Skeletal muscle tissue (tissue), 4 donors: Measurements from ENCODE around the gene TSSK1B. TPM values are rescaled to one million over a fixed set of nuclear protein-coding genes. Genes with fewer than 3 reads are reported as not detected.
"Not testable (repeated sequence)": the region's sequence is repeated elsewhere in the genome, so short reads cannot be mapped to it uniquely, and the experiment has no call there.

Experiments used
- H3K27ac ChIP-seq: one replicate; pipeline ENCODE4 v1.7.0; 2013; ENCODE audit warnings: mild to moderate bottlenecking, low read depth, low read length, inconsistent platforms
- H3K27me3 ChIP-seq, 3 donors: one replicate each; pipeline ENCODE4 v1.7.0; 2013; ENCODE audit warnings: low read length in 3 of 3; ENCODE audit not compliant: control insufficient read depth in 3 of 3, insufficient read depth in 3 of 3
- H3K36me3 ChIP-seq, 3 donors: one replicate each; pipeline ENCODE4 v1.7.0; 2013; ENCODE audit warnings: low read length in 3 of 3; ENCODE audit not compliant: control insufficient read depth in 3 of 3, insufficient read depth in 3 of 3
- H3K4me1 ChIP-seq, 3 donors: one replicate each; pipeline ENCODE4 v1.7.0; 2013; ENCODE audit warnings: low read length in 3 of 3, mild to moderate bottlenecking in 3 of 3; ENCODE audit not compliant: control insufficient read depth in 3 of 3, insufficient read depth in 3 of 3
- H3K4me3 ChIP-seq, 3 donors: one replicate each; pipeline ENCODE4 v1.7.0; 2013; ENCODE audit warnings: low read length in 3 of 3
- H3K9ac ChIP-seq, 3 donors: one replicate each; pipeline ENCODE4 v1.7.0; 2013; ENCODE audit warnings: low read length in 3 of 3, mild to moderate bottlenecking in 3 of 3, moderate library complexity in 2 of 3, low read depth in 1 of 3
- H3K9me3 ChIP-seq, 3 donors: one replicate each; pipeline ENCODE4 v1.7.0; 2013; ENCODE audit warnings: low read length in 3 of 3; ENCODE audit not compliant: control insufficient read depth in 3 of 3
- total RNA-seq: library from RNA; depleted of rRNA; stranded (reverse); fragments of >200 nt; gene quantifications from one replicate; pipeline ENCODE4 v1.2.3, GENCODE V29; 2014
- donor health status: Osteomylitis.

The TSSK1B gene, protein sequence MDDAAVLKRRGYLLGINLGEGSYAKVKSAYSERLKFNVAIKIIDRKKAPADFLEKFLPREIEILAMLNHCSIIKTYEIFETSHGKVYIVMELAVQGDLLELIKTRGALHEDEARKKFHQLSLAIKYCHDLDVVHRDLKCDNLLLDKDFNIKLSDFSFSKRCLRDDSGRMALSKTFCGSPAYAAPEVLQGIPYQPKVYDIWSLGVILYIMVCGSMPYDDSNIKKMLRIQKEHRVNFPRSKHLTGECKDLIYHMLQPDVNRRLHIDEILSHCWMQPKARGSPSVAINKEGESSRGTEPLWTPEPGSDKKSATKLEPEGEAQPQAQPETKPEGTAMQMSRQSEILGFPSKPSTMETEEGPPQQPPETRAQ
- total RNA-seq, result not detected

DNA sequence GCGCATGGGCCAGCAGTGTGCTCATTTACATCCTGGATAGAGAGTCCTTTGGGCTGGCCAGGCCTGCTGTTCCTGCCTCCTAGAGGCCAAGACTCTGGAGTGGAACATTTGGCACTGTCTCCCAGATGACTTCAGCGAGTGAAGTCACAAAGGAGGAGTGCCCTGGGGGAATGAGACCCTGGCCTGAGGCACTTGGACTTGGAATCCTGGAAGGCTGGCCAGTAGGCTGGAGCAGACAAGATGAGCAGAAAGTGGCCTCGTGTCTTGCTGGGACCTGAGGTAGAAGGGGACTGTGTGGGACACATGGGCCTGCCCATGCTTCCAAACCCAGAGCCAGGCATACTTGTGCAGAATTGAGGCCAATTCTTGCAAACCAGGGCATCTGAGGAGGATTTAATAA lies at the start of gene TSSK1B:
TSS of gene TSSK1B (minus strand) at position 101 of the 400 bp plus-strand sequence. CDS start 150 bp downstream, outside the sequence.
- Histone ChIP-seq H3K27ac (no peak within 1 kb of the TSS), H3K4me3 (no peak within 1 kb of the TSS), H3K9me3 (no peaks in the 10 kb centered on the region), H3K4me1 (no peaks in the 10 kb centered on the region), H3K9ac (no peak within 1 kb of the TSS), H3K36me3 (no peaks in the 10 kb centered on the region), H3K27me3 (no peaks in the 10 kb centered on the region)

DNA sequence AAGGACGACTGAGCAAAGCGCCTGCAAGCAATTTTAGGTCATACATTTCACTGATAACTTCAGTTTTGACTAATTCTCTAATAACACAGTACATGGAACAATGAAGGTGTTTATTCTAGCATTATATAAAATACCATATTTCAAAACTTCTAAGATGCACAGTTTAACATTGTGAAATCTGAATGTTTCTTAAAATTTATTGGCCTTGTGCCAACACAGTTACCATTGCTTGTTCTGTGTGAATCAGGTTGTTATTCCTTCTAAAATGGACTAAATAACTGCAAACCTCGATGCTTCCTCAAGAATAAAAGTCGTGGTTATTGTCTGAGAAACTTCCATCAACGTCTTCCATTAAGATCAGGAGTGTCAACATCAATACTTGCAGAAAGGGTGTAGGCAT lies 45.5 kb upstream of the TSSK1B start:
- Histone ChIP-seq H3K9me3 (no peaks in the 10 kb centered on the region), H3K4me1 (no peaks in the 10 kb centered on the region), H3K4me3 (no peak overlapping the region), H3K27me3 (peaks cover 0 to 9% (median 6%) of the 10 kb centered on the region in 3 donors), H3K36me3 (no peaks in the 10 kb centered on the region), H3K9ac (no peak overlapping the region), H3K27ac (no peak overlapping the region)

DNA sequence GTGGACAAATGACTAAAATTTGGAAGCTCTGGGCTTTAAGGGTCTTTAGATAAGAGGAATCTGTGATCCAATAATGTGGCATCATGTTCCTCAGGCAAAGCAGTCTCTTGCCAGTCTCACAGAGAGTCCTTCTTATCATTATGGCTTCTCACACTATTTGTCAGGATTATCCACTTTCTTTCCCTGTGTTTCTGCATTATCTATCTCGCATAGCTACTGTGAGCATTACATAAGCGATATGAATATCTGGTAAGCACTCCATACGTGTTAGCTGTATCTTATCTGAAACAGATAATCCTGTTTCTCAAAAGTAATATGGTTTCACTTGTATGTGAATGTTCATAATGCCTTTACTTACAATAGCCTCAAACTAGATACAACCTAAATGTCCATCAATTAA lies 43.9 kb upstream of the TSSK1B start:
- Histone ChIP-seq H3K9ac (no peak overlapping the region), H3K4me3 (no peak overlapping the region), H3K27me3 (no peaks in the 10 kb centered on the region), H3K36me3 (no peaks in the 10 kb centered on the region), H3K4me1 (no peaks in the 10 kb centered on the region), H3K9me3 (no peaks in the 10 kb centered on the region), H3K27ac (no peak overlapping the region)

DNA sequence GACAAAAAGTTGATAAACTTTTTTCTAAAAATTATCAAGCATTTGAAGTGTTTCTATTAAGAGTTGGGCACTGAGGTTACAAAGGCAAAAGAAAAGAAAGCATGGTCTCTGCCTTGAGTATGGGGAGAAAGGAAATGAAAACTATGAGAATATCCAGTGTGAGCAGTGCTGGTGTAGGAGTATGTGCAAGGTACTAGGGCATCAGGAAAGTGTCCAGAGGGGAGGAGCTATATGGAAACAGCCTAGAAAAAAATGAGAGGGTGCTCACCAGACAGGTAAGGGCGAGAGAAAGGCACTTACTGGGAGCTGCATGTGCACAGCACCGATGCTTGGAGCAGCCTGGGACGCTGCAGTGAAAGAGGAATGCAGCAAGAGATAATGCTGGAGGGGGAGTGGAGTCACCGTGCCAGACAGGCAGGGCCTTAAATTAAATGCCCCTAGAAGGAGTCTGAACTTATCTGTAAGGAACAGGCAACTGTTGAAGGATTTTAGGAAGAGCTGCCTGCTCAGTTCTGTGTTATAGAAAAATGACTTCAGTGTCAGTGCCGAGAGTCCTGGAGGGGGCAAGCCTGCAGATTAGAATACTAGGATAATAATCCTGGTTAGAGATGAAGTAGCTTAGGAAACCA lies 39.4 kb upstream of the TSSK1B start:
- Histone ChIP-seq H3K27ac (no peak overlapping the region), H3K36me3 (no peaks in the 10 kb centered on the region), H3K4me3 (no peak overlapping the region), H3K9me3 (no peaks in the 10 kb centered on the region), H3K27me3 (no peaks in the 10 kb centered on the region), H3K4me1 (no peaks in the 10 kb centered on the region), H3K9ac (no peak overlapping the region)

DNA sequence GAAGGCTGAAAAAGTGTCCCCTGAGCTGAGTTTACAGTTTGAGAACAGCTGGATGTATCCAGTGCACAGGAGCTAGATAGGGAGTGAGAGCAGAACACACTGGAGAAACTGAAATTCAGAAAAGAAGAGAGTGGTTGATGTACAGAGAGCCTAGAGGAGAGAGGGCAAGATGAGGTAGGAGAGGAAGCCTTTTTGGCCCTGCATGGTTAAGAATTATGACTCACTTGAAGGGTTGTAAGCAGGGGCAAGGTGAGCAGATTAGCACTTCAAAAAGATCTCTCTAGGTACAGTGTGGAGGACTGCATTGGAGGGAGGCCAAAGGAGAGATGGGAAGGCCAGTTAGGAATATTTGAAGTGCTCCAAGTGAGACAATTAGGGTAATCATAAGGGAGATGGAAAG lies 28.2 kb upstream of the TSSK1B start:
- H3K9me3 ChIP-seq, result no peaks in the 10 kb centered on the region
- H3K27ac ChIP-seq, result no peak overlapping the region
- H3K9ac ChIP-seq, result no peak overlapping the region
- no peaks in the 10 kb centered on the region for H3K4me1 ChIP-seq
- no peaks in the 10 kb centered on the region for H3K36me3 ChIP-seq
- no peaks in the 10 kb centered on the region for H3K27me3 ChIP-seq
- H3K4me3 ChIP-seq, result no peak overlapping the region

DNA sequence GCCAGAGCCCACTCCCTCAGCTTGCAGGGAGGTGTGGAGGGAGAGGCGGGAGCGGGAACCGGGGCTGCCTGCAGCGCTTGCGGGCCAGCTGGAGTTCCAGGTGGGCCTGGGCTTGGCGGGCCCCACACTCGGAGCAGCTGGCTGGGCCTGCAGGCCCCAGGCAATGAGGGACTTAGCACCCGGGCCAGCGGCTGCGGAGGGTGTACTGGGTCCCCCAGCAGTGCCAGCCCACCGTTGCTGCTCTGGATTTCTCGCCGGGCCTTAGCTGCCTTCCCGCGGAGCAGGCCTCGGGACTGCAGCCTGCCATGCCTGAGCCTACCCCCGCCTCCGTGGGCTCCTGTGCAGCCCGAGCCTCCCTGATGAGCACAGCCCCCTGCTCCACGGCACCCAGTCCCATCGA lies 22.3 kb upstream of the TSSK1B start:
- not testable (repeated sequence) for H3K27me3 ChIP-seq, H3K27ac ChIP-seq, H3K9me3 ChIP-seq, H3K4me3 ChIP-seq, H3K9ac ChIP-seq, H3K36me3 ChIP-seq, H3K4me1 ChIP-seq

DNA sequence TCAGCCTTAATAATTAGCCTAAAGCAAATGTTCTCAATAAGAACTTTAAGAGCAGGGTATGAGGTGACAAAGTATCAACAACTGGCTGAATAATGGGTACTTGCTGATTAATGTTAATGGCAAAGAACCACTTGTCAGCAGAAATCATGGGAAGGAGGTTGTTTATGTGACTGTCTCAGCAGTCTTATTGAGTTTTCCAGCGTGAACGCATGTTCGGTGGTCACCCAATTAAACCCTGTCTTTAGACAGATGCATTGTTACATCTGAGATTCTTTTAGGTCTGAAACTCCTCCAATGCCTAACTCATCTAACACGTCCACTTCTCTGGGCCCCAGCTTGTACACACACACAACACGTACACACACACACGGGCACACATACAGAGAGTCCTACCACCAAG lies 18.2 kb upstream of the TSSK1B start:
- Histone ChIP-seq H3K9ac (no peak overlapping the region), H3K27ac (no peak overlapping the region), H3K36me3 (no peaks in the 10 kb centered on the region), H3K27me3 (no peaks in the 10 kb centered on the region), H3K9me3 (no peaks in the 10 kb centered on the region), H3K4me3 (no peak overlapping the region), H3K4me1 (no peaks in the 10 kb centered on the region)

DNA sequence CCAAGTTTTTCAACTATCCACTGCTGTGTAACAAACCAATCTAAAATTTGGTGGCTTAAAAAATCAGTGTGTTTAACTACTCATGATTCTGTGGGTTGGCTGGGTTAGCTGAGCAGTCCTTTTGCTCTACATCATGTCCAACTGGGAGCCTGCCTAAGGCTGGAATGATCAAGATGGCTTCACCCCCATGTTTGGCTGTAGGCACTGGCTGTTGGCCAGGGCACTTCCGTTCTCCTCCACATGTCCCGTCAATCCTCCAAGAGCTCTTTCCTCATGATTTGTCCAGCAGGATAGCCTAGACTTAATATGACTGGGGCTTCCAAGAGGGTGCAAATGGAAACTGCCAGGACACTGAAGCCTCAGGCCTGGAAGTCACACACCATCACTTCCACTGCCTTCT lies 17.0 kb upstream of the TSSK1B start:
- H3K36me3 ChIP-seq, result no peaks in the 10 kb centered on the region
- no peak overlapping the region for H3K9ac ChIP-seq
- no peak overlapping the region for H3K4me3 ChIP-seq
- H3K9me3 ChIP-seq, result no peaks in the 10 kb centered on the region
- no peak overlapping the region for H3K27ac ChIP-seq
- H3K27me3 ChIP-seq, result no peaks in the 10 kb centered on the region
- no peaks in the 10 kb centered on the region for H3K4me1 ChIP-seq

DNA sequence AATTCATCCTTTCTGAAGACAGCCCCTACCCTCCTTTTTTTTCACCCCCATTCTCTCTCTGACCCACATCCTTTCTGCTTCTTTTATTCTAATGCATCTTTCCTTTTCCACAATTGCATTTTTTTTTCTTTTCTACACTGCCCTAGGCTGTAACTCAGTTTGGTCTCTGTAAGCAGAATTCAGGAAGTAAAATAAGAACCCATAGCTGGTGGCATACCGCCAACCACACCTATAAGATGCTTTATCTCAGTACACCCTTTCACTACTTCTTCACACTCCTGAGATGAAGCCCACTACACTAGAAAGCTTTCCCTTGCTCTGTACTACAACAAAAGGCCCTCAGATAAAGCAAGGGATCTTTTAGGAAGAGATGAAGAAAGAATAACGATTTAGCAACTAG lies 16.1 kb upstream of the TSSK1B start:
- Histone ChIP-seq H3K9me3 (no peaks in the 10 kb centered on the region), H3K36me3 (no peaks in the 10 kb centered on the region), H3K9ac (no peak overlapping the region), H3K4me3 (no peak overlapping the region), H3K27me3 (no peaks in the 10 kb centered on the region), H3K4me1 (no peaks in the 10 kb centered on the region), H3K27ac (no peak overlapping the region)

DNA sequence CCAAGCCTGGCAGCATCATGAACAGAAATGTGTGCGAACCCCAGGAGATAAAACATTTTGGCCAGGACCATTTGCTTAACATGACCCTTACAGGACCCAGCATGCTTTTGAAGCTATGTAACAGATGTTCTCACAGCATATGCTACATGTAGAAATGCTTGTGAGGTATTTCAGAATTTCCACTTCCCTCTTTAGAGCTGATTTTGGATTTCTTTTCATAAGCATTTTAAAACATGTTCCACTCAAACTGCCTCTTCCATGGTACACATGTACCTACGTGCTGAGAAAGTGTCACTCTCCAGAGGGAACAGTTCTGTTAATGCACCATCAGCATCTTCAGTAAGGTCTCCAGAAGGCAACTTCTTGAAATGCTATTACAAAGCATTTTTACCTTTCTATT lies 15.7 kb upstream of the TSSK1B start:
- Histone ChIP-seq H3K9ac (no peak overlapping the region), H3K9me3 (peaks cover 0 to 4% (median 0%) of the 10 kb centered on the region in 3 donors), H3K27ac (no peak overlapping the region), H3K4me3 (no peak overlapping the region), H3K4me1 (no peaks in the 10 kb centered on the region), H3K27me3 (no peaks in the 10 kb centered on the region), H3K36me3 (no peaks in the 10 kb centered on the region)
